Testis (tissue), 2 donors: ENCODE measurements around the gene CARD10.

Source experiments
- POLR2A ChIP-seq: fragments of 450-650 bp; IDR thresholded peaks from one replicate; pipeline ENCODE4 v1.6.1; 2017; ENCODE audit warnings: antibody characterized with exemption, mild to moderate bottlenecking, moderate library complexity
- TF ChIP-seq, protein P1 (sequence below), 3 experiments: fragments of 450-650 bp in 2 of 3; fragments of 200-600 bp in 1 of 3; sonication (generic) in 1 of 3; IDR thresholded peaks; one replicate each; pipeline ENCODE4 v1.5.1; 2016 to 2019; ENCODE audit warnings: antibody characterized with exemption in 3 of 3, mild to moderate bottlenecking in 2 of 3, moderate library complexity in 1 of 3

DNA sequence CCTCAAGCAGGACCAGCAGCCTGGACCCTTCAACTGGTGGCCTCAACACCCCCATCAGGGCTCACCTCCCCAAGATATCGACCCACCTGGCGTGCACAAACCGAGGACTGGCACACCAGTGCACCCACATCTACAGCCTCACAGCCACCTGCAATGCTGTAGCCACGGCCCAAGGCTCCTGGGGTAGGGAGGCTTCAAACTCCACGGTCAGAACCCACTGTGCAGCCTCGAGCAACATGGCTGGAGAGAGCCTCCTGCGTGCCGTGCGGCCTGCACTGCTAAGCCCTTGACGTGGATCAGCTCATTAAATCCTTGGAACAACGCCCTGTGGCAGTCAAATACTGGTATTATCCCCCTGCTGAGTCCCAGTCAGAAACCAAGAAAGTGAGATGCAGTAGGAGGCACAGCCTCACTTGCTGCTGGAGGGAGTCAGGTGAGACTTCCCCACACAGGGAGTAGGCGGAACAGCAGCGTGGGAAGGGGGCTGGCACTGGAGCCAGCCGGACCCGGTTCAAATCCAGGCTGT, 4.6 kb downstream of the CARD10 start:
- TF ChIP-seq, protein P1, sequence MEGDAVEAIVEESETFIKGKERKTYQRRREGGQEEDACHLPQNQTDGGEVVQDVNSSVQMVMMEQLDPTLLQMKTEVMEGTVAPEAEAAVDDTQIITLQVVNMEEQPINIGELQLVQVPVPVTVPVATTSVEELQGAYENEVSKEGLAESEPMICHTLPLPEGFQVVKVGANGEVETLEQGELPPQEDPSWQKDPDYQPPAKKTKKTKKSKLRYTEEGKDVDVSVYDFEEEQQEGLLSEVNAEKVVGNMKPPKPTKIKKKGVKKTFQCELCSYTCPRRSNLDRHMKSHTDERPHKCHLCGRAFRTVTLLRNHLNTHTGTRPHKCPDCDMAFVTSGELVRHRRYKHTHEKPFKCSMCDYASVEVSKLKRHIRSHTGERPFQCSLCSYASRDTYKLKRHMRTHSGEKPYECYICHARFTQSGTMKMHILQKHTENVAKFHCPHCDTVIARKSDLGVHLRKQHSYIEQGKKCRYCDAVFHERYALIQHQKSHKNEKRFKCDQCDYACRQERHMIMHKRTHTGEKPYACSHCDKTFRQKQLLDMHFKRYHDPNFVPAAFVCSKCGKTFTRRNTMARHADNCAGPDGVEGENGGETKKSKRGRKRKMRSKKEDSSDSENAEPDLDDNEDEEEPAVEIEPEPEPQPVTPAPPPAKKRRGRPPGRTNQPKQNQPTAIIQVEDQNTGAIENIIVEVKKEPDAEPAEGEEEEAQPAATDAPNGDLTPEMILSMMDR (IDR thresholded peaks at IDR 0.05) = no peak
- no peak for TF ChIP-seq POLR2A
